Psoas muscle (tissue), 8 donors: ENCODE data around the gene TCF15. TPM values are rescaled to one million over a fixed set of nuclear protein-coding genes. Genes with fewer than 3 reads are reported as not detected.

Experiments used
- ATAC-seq, 4 donors: fragments of 200-7000 bp; cut with Tn5 transposase; one replicate each; pipeline ENCODE4 v1.9.1; 2020; ENCODE audit warnings: moderate library complexity in 3 of 4, mild to moderate bottlenecking in 2 of 4
- DNase-seq, 2 donors: peaks; one replicate each; pipeline ENCODE4 v3.0.0-alpha.2; 2020
- H3K27ac ChIP-seq: fragments of 200-600 bp; one replicate; pipeline ENCODE4 v1.8.0; 2022
- H3K27me3 ChIP-seq, 3 donors: fragments of 200-600 bp in 1 of 3; one replicate each; pipeline versions ENCODE4 v1.6.1 to v1.8.0; 2013 to 2022; ENCODE audit warnings: low read length in 2 of 3, mild to moderate bottlenecking in 2 of 3, moderate library complexity in 1 of 3; ENCODE audit not compliant: insufficient read depth in 3 of 3
- H3K36me3 ChIP-seq, 2 donors: fragments of 200-600 bp in 1 of 2; one replicate each; pipeline versions ENCODE4 v1.6.1 to v1.8.0; 2013 to 2022; ENCODE audit warnings: low read depth in 1 of 2, mild to moderate bottlenecking in 1 of 2, moderate library complexity in 1 of 2; ENCODE audit not compliant: insufficient read depth in 1 of 2
- H3K4me1 ChIP-seq: fragments of 200-600 bp; one replicate; pipeline ENCODE4 v1.8.0; 2022
- H3K4me3 ChIP-seq: fragments of 200-600 bp; one replicate; pipeline ENCODE4 v1.8.0; 2022; ENCODE audit warnings: mild to moderate bottlenecking
- H3K9me3 ChIP-seq: fragments of 200-600 bp; one replicate; pipeline ENCODE4 v1.8.0; 2022
- WGBS, 3 donors: extraction: QIAGEN DNeasy Blood & Tissue Kit; methylation state at CpG; one replicate each; pipeline versions ENCODE4 v1.1.6 to v1.1.7; 2013; 5-methylcytosine and 5-hydroxymethylcytosine counted together
- intact Hi-C, 2 donors: fragments of 100-400 bp; cut with DNase I; formaldehyde crosslinking; loops; one replicate each; pipeline versions ENCODE4 v1.11.0 to v1.14.2; 2022
- polyA plus RNA-seq, 3 donors: library from polyadenylated mRNA; stranded (reverse); fragments of 200-250 nt; gene quantifications; one replicate each; pipeline ENCODE4 v1.2.3, GENCODE V29; 2013
- total RNA-seq, 4 donors: library from RNA; stranded (reverse); fragmentation: NEBNext Ultra II Directional in 2 of 4; extraction: Animal tissue kit (Norgen Biotek cat#: 25700) in 2 of 4; gene quantifications; one replicate each; pipeline versions ENCODE4 v1.2.1 to v1.2.4, GENCODE V29; 2021 to 2023
- TF ChIP-seq, protein P1 (sequence below): fragments of 200-600 bp; IDR thresholded peaks from one replicate; pipeline ENCODE4 v1.8.0; 2022; ENCODE audit warnings: antibody characterized with exemption
- donor health status: healthy with polysubstance abuse.
- donor health status: DM: no; HTN: no; CAD: no; lungs with moderate emphysema.
- donor health status: Bipolar disorder and iron deficiency.
- donor health status: healthy.
- donor health status: DM: yes; HTN: yes; CAD: no.
- donor health status: DM: no; HTN: no; CAD: no.
- donor health status: DM: no; HTN: no; CAD: no.
- donor health status: DM: yes; HTN: yes; CAD: no.

TCF15 gene
- total and polyA plus RNA-seq, 7 donors = 3.0 to 10.6 (median 5.1) TPM

DNA sequence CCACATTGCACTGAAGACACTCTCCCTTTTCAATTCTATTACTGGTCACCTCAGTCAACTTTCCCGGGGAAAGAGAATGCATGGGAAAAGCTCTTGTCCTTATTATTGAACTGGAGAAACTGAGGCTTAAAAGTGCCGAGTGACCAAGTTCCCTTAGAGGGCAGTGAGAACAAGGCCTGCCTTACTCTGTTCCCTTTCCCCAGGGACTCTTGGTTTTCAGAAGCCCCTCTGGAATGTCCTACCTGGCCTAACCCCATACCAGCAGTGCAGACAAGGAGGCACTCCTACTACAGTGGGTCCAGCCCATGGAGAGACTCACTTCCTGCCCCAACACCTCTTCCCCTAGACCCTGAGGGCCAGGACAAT, 36.7 kb upstream of the TCF15 start:
- Histone ChIP-seq H3K4me3 (no peak overlapping the region), H3K27me3 (peaks cover 0 to 4% (median 0%) of the 10 kb centered on the region in 3 donors), H3K36me3 (peaks cover 18 to 50% of the 10 kb centered on the region in 2 donors), H3K4me1 (peaks cover 6% of the 10 kb centered on the region), H3K9me3 (no peaks in the 10 kb centered on the region), H3K27ac (no peak overlapping the region)
- intact Hi-C loops = loop anchor here in 1 of 2 donors (5.0 kb wide), 1 partner anchor 85 kb away; no protein-coding TSS in a partner anchor
- TF ChIP-seq, protein P1, sequence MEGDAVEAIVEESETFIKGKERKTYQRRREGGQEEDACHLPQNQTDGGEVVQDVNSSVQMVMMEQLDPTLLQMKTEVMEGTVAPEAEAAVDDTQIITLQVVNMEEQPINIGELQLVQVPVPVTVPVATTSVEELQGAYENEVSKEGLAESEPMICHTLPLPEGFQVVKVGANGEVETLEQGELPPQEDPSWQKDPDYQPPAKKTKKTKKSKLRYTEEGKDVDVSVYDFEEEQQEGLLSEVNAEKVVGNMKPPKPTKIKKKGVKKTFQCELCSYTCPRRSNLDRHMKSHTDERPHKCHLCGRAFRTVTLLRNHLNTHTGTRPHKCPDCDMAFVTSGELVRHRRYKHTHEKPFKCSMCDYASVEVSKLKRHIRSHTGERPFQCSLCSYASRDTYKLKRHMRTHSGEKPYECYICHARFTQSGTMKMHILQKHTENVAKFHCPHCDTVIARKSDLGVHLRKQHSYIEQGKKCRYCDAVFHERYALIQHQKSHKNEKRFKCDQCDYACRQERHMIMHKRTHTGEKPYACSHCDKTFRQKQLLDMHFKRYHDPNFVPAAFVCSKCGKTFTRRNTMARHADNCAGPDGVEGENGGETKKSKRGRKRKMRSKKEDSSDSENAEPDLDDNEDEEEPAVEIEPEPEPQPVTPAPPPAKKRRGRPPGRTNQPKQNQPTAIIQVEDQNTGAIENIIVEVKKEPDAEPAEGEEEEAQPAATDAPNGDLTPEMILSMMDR = no peak
- WGBS, 3 donors = 82 to 95% (median 94%) methylated on average over 2 of the region's 2 CpGs
- DNase-seq (no peak), ATAC-seq (no peak)

GRCh38 chr20:646107-646867, 36.2 kb upstream of the TCF15 start:
- H3K9me3 ChIP-seq = no peaks in the 10 kb centered on the region
- TF ChIP-seq, protein P1 = no peak
- DNase-seq = no peak
- peaks cover 18 to 49% of the 10 kb centered on the region in 2 donors for H3K36me3 ChIP-seq
- H3K27me3 ChIP-seq = peaks cover 0 to 4% (median 3%) of the 10 kb centered on the region in 3 donors
- peaks cover 6% of the 10 kb centered on the region for H3K4me1 ChIP-seq
- intact Hi-C loops = loop anchor here in 1 of 2 donors (5.0 kb wide), 1 partner anchor 84 kb away; no protein-coding TSS in a partner anchor
- peak overlapping the region; percentile 46 for H3K27ac ChIP-seq
- no peak overlapping the region for H3K4me3 ChIP-seq
- peak in 2 of 4 donors; percentile 3 to 40 for ATAC-seq
- WGBS, 3 donors = 74 to 77% (median 76%) methylated on average over 10 of the region's 10 CpGs

DNA sequence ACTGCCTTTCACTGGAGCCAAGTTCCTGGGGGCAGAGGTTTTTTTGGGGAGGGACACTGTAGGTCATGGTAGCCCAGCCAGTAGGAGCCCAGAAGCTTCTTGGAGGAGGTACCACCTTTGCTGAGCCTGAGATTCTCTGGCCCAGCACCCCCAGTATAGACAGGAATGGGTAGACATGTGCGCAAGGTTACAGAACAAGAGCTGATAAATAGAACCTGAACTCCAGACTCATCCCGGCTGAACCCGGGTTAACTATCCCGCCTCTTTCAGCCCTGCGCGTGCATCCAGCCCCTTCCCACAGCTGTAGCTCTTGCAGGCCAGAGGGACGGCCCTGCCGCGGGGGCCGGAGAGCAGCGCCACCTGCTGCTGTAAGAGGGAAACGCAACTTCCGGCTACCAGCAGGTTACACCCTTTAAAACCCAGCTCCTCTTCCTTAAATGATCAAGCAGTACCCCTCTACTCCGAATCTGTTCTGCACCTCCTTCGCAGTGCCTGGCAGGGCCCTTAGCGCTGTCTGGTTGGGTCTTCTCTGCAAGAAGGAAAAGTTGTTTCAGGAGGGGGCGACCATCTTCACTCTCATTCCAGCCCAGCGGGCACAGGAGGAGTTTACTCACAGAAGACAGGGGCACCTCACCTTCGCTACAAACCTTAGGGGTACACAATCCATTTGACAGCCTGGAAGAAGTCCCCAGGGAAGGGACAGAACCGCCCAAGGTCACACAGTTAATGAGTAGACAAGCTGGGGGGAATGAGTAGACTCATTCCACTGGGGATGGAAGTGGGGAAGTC, 35.4 kb upstream of the TCF15 start:
- WGBS, 3 donors = 15% methylated on average over 20 of the region's 20 CpGs
- intact Hi-C loops = loop anchor here (1.0 to 5.0 kb wide), 2 partner anchors 83 kb away; no protein-coding TSS in a partner anchor

DNA sequence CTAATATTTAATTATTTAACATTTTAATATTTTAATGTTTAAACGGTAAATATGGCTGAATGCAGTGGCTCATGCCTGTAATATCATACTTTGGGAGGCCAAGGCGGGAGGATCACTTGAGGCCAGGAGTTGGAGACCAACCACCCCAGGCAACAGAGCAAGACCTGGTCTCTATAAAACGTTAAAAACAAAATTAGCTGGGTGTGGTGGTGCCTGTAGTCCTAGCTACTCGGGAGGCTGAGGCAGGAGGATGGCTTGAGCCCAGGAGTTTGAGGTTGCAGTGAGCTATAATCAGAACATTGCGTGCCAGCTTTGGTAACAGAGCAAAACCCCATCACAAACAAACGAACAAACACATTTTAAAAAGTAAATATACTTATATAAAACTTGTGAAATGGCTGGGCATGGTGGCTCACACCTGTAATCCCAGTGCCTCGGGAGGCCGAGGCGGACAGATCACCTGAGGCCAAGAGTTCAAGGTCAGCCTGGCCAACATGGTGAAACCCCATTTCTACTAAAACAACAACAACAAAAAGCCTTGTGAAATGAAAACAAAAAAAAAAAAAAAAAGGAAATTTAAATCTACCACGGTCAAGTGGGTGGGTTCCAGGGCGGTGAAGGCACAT, 34.7 kb upstream of the TCF15 start:
- ATAC-seq (no peak), DNase-seq (no peak)
- H3K4me3 ChIP-seq = no peak overlapping the region
- peaks cover 6% of the 10 kb centered on the region for H3K4me1 ChIP-seq
- whole genome bisulfite sequencing, 3 donors = 66 to 71% (median 68%) methylated on average over 11 of the region's 11 CpGs
- no peaks in the 10 kb centered on the region for H3K9me3 ChIP-seq
- peaks cover 11 to 34% of the 10 kb centered on the region in 2 donors for H3K36me3 ChIP-seq
- TF ChIP-seq, protein P1 = no peak
- peaks cover 0 to 10% (median 4%) of the 10 kb centered on the region in 3 donors for H3K27me3 ChIP-seq
- intact Hi-C loops = loop anchor here (1.0 to 5.0 kb wide), 2 partner anchors 83 kb away; no protein-coding TSS in a partner anchor
- no peak overlapping the region for H3K27ac ChIP-seq

More for the DNA sequence above, 35.4 kb upstream of the TCF15 start:
- H3K9me3 ChIP-seq = no peaks in the 10 kb centered on the region
- H3K27me3 ChIP-seq = peaks cover 0 to 7% (median 4%) of the 10 kb centered on the region in 3 donors
- no peak overlapping the region for H3K4me3 ChIP-seq
- peaks cover 13 to 42% of the 10 kb centered on the region in 2 donors for H3K36me3 ChIP-seq
- TF ChIP-seq, protein P1 = peak; percentile 87
- DNase-seq (peak; percentile 63 to 83), ATAC-seq (peak; percentile 58 to 86 (median 84))
- peak overlapping the region; percentile 42 for H3K27ac ChIP-seq
- H3K4me1 ChIP-seq = peaks cover 6% of the 10 kb centered on the region
